Measurements from ENCODE around the gene TBCD.

TBCD gene

GRCh38 chr17:82814834-82815233, 63.0 kb downstream of the TBCD start:
- no peak for DNase-seq
- H3K27ac ChIP-seq (ENCODE audit: low read length) = no peak overlapping the region
- H2AFZ ChIP-seq (ENCODE audit: low read length) = no peak overlapping the region
- TF ChIP-seq EZH2 (optimal IDR thresholded peaks at IDR 0.05; ENCODE audit: low read depth, low read length) (no peak), CTCF (IDR thresholded peaks at IDR 0.05; ENCODE audit: low read length) (no peak), EZH2phosphoT487 (IDR thresholded peaks at IDR 0.05; ENCODE audit: low read length) (no peak)
- H3F3A ChIP-seq (ENCODE audit: insufficient read depth, low read length) = no peaks in the 10 kb centered on the region
- no peaks in the 10 kb centered on the region for H3K9me2 ChIP-seq (replicated peaks; ENCODE audit: insufficient read depth, low read length)
- H3K4me3 ChIP-seq (ENCODE audit: low read length) = no peak overlapping the region
- H4K20me1 ChIP-seq (ENCODE audit: insufficient read depth, low read length) = no peaks in the 10 kb centered on the region
- H3K4me2 ChIP-seq (ENCODE audit: low read depth, low read length) = no peak overlapping the region
- H3K4me1 ChIP-seq (ENCODE audit: low read length) = no peaks in the 10 kb centered on the region
- no peaks in the 10 kb centered on the region for H3K36me3 ChIP-seq (replicated peaks; ENCODE audit: insufficient read depth, low read length)
- no peaks in the 10 kb centered on the region for H3K79me2 ChIP-seq (ENCODE audit: low read length)
- H3K9me3 ChIP-seq (replicated peaks; ENCODE audit: insufficient read depth, low read length) = no peaks in the 10 kb centered on the region
- H3K27me3 ChIP-seq (replicated peaks; ENCODE audit: insufficient read depth, low read length) = no peaks in the 10 kb centered on the region
- H3K9ac ChIP-seq (ENCODE audit: low read length) = no peak overlapping the region

- H3K4me2 ChIP-seq (ENCODE audit: low read depth, low read length) = no peak overlapping the region
- no peak overlapping the region for H3K9ac ChIP-seq (ENCODE audit: low read length)
- H3F3A ChIP-seq (ENCODE audit: insufficient read depth, low read length) = no peaks in the 10 kb centered on the region
- H2AFZ ChIP-seq (ENCODE audit: low read length) = no peak overlapping the region
- DNase-seq = no peak
- no peak overlapping the region for H3K27ac ChIP-seq (ENCODE audit: low read length)
- H3K4me1 ChIP-seq (ENCODE audit: low read length) = no peaks in the 10 kb centered on the region
- H3K36me3 ChIP-seq (replicated peaks; ENCODE audit: insufficient read depth, low read length) = no peaks in the 10 kb centered on the region
- H3K4me3 ChIP-seq (ENCODE audit: low read length) = no peak overlapping the region
- no peaks in the 10 kb centered on the region for H4K20me1 ChIP-seq (ENCODE audit: insufficient read depth, low read length)
- H3K27me3 ChIP-seq (replicated peaks; ENCODE audit: insufficient read depth, low read length) = no peaks in the 10 kb centered on the region
- no peaks in the 10 kb centered on the region for H3K9me3 ChIP-seq (replicated peaks; ENCODE audit: insufficient read depth, low read length)
- TF ChIP-seq EZH2 (optimal IDR thresholded peaks at IDR 0.05; ENCODE audit: low read depth, low read length) (no peak), CTCF (IDR thresholded peaks at IDR 0.05; ENCODE audit: low read length) (no peak), EZH2phosphoT487 (IDR thresholded peaks at IDR 0.05; ENCODE audit: low read length) (no peak)
- H3K79me2 ChIP-seq (ENCODE audit: low read length) = no peaks in the 10 kb centered on the region
- no peaks in the 10 kb centered on the region for H3K9me2 ChIP-seq (replicated peaks; ENCODE audit: insufficient read depth, low read length)
Observed at GRCh38 chr17:82815354-82815753, 63.5 kb downstream of the TBCD start.

GRCh38 chr17:82815790-82816305, 64.0 kb downstream of the TBCD start:
- Histone ChIP-seq H3K9me2 (replicated peaks; ENCODE audit: insufficient read depth, low read length) (no peaks in the 10 kb centered on the region), H3K27me3 (replicated peaks; ENCODE audit: insufficient read depth, low read length) (no peaks in the 10 kb centered on the region), H3K4me2 (ENCODE audit: low read depth, low read length) (no peak overlapping the region), H3K36me3 (replicated peaks; ENCODE audit: insufficient read depth, low read length) (no peaks in the 10 kb centered on the region), H4K20me1 (ENCODE audit: insufficient read depth, low read length) (no peaks in the 10 kb centered on the region), H3K27ac (ENCODE audit: low read length) (no peak overlapping the region), H3K4me3 (ENCODE audit: low read length) (no peak overlapping the region), H3K9me3 (replicated peaks; ENCODE audit: insufficient read depth, low read length) (no peaks in the 10 kb centered on the region), H3F3A (ENCODE audit: insufficient read depth, low read length) (no peaks in the 10 kb centered on the region), H3K9ac (ENCODE audit: low read length) (no peak overlapping the region), H2AFZ (ENCODE audit: low read length) (no peak overlapping the region), H3K4me1 (ENCODE audit: low read length) (no peaks in the 10 kb centered on the region), H3K79me2 (ENCODE audit: low read length) (no peaks in the 10 kb centered on the region)
- DNase-seq = no peak
- TF ChIP-seq EZH2 (optimal IDR thresholded peaks at IDR 0.05; ENCODE audit: low read depth, low read length) = no peak
- no peak for TF ChIP-seq CTCF (IDR thresholded peaks at IDR 0.05; ENCODE audit: low read length)
- TF ChIP-seq EZH2phosphoT487 (IDR thresholded peaks at IDR 0.05; ENCODE audit: low read length) = no peak
